HG03280 (cell line): ENCODE data around the gene TMEM132A.

Experiments used
- ATAC-seq: cut with Tn5 transposase; IDR thresholded peaks from one replicate; pipeline ENCODE4 v1.9.1; 2021; ENCODE audit warnings: mild to moderate bottlenecking, moderate library complexity; ENCODE audit not compliant: unreplicated experiment

TMEM132A gene

DNA sequence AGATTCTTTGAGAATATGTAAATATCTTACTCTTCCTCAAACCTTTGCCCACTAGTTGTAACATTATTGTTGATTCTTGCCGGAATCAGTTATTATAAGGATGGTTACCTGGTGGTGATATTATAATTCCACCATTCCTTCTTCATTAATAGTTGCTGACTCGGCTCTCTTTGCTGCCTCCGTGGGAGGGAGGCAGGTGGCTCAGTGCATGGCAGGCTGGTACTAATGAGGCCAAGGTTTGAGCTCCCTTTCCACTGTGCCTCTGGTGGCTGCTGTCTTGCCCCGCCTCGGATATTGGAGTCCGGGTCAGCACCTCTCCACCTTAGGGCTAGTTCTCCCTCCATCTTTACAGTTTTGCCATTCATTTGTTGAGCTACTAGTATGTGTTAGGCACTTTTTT, 59.9 kb downstream of the TMEM132A start:
- ATAC-seq: no peak

GRCh38 chr11:60984636-60985035, 60.4 kb downstream of the TMEM132A start:
- no peak for ATAC-seq

DNA sequence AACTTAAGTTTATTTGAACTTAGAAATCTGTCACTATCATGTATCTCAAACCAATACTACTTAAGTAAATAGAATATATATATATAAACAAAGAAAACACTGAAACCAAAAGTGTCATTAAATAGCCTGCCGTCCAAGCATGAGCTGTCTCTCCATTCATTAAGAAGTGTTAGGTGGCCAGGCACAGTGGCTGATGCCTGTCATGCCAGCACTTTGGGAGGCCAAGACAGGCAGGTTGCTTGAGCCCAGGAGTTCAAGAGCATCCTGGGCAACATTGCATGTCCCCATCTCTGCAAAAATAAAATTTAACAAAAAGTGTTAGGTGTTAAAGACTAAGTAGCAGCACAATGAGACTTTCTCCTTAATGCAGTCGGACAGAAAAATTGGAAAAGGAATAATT, 61.2 kb downstream of the TMEM132A start:
- ATAC-seq: no peak

- ATAC-seq: no peak
These were observed 62.0 kb downstream of the TMEM132A start for GRCh38 chr11:60985991-60986915.
